Naive B cell (primary cell): Measurements from ENCODE around the gene PARVA. TPM values are rescaled to one million over a fixed set of nuclear protein-coding genes. Genes with fewer than 3 reads are reported as not detected.

Experiments
- ATAC-seq, 2 donors: fragments of 150-1000 bp; cut with Tn5 transposase; 2 replicates each; pipeline ENCODE4 v1.10.0; 2021; ENCODE audit warnings: low read depth in 2 of 2, mild to moderate bottlenecking in 2 of 2, moderate library complexity in 2 of 2
- DNase-seq: peaks from one replicate; pipeline ENCODE4 v3.0.0; 2022
- H3K27ac Mint-ChIP-seq, 6 donors: one replicate each; pipeline ENCODE4 v1.8.0; 2020 to 2022; ENCODE audit warnings: mild to moderate bottlenecking in 6 of 6, mixed read lengths in 6 of 6, moderate library complexity in 5 of 6, inconsistent platforms in 2 of 6
- H3K27me3 Mint-ChIP-seq, 3 donors: one replicate each; pipeline ENCODE4 v1.8.0; 2021 to 2022; ENCODE audit warnings: mixed read lengths in 3 of 3, mild to moderate bottlenecking in 1 of 3
- H3K36me3 Mint-ChIP-seq, 2 donors: one replicate each; pipeline ENCODE4 v1.8.0; 2020 to 2022; ENCODE audit warnings: mixed read lengths in 2 of 2, inconsistent platforms in 1 of 2, mild to moderate bottlenecking in 1 of 2
- H3K4me1 Mint-ChIP-seq, 3 donors: one replicate each; pipeline ENCODE4 v1.8.0; 2020 to 2022; ENCODE audit warnings: mixed read lengths in 3 of 3, inconsistent platforms in 1 of 3, mild to moderate bottlenecking in 1 of 3, moderate library complexity in 1 of 3
- H3K4me3 Mint-ChIP-seq, 8 donors: one replicate each; pipeline ENCODE4 v1.8.0; 2020 to 2022; ENCODE audit warnings: mild to moderate bottlenecking in 8 of 8, mixed read lengths in 8 of 8, moderate library complexity in 8 of 8, inconsistent platforms in 2 of 8
- H3K9me3 Mint-ChIP-seq, 7 donors: one replicate each; pipeline ENCODE4 v1.8.0; 2020 to 2022; ENCODE audit warnings: mixed read lengths in 7 of 7, mild to moderate bottlenecking in 5 of 7, inconsistent platforms in 2 of 7, moderate library complexity in 1 of 7
- polyA plus RNA-seq, 6 donors: library from polyadenylated mRNA; unstranded; fragments of 300-500 nt; fragmentation: Illumina TruSeq; gene quantifications; one replicate each; pipeline ENCODE4 v1.2.3, GENCODE V29; 2021; ENCODE audit warnings: low read depth in 6 of 6

The PARVA gene
- polyA plus RNA-seq, 6 donors from 2014 or later, result not detected

DNA sequence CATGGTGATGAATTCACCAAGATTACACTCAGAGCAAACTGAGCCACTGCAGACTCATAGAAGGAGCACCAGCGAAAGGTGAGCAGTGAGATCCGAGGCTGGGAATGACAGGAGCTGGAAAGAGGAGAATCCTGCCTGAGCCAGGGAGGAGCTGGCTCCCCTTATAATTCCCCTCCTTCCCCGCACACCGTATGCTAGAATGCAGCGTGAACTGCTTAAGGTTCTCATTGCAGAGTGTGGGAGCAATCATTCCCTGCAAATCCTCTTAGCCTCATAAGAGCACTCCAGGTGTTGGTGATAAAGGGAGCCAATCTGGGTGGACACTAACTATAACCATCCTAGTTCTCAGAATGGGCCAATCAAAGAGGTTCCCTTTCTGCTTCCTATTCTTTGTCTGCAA, 169.3 kb downstream of the PARVA start:
- H3K27me3 Mint-ChIP-seq, result peaks cover 3 to 10% (median 7%) of the 10 kb centered on the region in 3 donors
- peaks cover 0 to 3% (median 0%) of the 10 kb centered on the region in 7 donors for H3K9me3 Mint-ChIP-seq
- H3K36me3 Mint-ChIP-seq, result no peaks in the 10 kb centered on the region
- DNase-seq (no peak), ATAC-seq (no peak)
- H3K4me3 Mint-ChIP-seq, result no peak overlapping the region
- H3K27ac Mint-ChIP-seq, result no peak overlapping the region
- H3K4me1 Mint-ChIP-seq, result no peaks in the 10 kb centered on the region

DNA sequence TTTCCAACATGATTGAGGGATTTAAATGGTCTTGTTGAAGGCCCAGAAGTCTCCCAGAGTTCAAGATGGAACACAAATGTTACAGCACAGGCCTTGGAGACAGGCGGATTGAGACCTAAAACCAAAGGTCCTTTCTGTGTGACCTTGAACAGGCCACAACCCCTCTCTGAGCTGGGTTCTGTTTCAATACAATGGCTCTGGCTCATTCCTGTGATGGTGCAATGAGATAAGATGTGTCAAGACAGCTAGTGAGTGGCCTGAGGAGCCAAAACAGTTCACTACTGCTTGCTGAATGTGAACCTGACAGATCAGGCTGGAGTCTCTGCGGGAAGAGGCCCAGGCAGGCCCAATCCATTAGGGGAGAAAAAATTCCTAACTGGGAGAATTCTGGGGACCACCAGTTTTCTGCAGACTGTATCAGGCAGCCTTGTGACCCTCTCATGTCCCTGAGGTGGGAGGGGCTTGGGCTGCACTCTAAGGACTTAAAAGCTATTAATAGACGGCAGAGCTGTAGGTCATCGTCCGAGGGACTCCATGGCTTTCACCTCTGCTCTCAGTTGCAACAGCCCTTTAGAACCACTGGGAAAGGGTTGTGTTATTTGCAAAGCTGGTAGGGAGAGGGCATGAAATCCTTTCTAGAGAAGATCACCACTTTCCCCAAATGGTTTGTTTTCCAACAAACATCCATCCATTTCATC, 170.7 kb downstream of the PARVA start:
- peaks cover 0 to 3% (median 0%) of the 10 kb centered on the region in 7 donors for H3K9me3 Mint-ChIP-seq
- H3K27ac Mint-ChIP-seq, result no peak overlapping the region
- no peaks in the 10 kb centered on the region for H3K36me3 Mint-ChIP-seq
- no peak for DNase-seq
- H3K27me3 Mint-ChIP-seq, result peaks cover 7 to 10% (median 9%) of the 10 kb centered on the region in 3 donors
- no peak for ATAC-seq
- H3K4me3 Mint-ChIP-seq, result no peak overlapping the region
- H3K4me1 Mint-ChIP-seq, result no peaks in the 10 kb centered on the region

DNA sequence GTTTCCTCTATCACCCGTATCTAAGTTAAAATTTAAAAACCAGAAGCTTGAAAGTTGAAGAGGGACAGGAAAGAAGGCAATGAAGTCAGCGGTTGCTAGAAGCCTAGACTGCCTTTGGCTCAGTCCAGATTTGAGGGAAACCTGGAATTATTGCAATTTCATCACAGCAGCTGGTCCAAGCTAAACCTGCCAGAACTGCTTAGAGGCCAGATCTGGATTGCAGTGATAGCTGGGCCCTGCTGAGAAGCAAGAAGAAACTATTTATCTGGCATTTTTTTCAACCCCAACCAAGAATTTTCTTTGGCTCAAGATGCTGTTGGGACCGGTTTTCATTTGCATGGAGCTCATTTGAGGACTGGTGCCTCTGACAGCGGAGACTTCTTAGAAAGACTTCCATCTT, 175.3 kb downstream of the PARVA start:
- Mint-ChIP-seq H3K36me3 (no peaks in the 10 kb centered on the region), H3K27me3 (peaks cover 0 to 10% (median 7%) of the 10 kb centered on the region in 3 donors), H3K9me3 (peaks cover 0 to 20% (median 7%) of the 10 kb centered on the region in 7 donors), H3K27ac (no peak overlapping the region), H3K4me1 (no peaks in the 10 kb centered on the region), H3K4me3 (no peak overlapping the region)
- DNase-seq (no peak), ATAC-seq (no peak)

DNA sequence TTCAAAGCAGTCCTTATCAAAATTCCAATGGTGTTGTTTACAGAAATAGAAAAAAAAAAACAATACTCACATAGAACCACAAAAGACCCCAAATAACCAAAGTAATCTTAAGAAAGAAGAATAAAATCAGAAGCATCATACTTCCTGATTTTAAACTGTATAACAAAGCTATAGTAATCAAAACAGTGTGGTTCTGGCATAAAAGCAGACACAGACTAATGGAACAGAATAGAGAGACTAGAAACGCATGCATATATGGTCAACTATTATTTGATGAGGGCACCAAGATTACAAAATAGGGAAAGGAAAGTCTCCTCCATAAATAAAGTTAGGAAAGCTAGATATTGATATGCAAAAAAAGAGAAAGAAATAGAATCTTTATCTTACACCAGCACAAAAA, 176.8 kb downstream of the PARVA start:
- no peak overlapping the region for H3K27ac Mint-ChIP-seq
- no peak for DNase-seq
- H3K4me1 Mint-ChIP-seq, result no peaks in the 10 kb centered on the region
- no peak for ATAC-seq
- peaks cover 0 to 20% (median 7%) of the 10 kb centered on the region in 7 donors for H3K9me3 Mint-ChIP-seq
- H3K27me3 Mint-ChIP-seq, result peaks cover 0 to 10% (median 7%) of the 10 kb centered on the region in 3 donors
- no peaks in the 10 kb centered on the region for H3K36me3 Mint-ChIP-seq
- H3K4me3 Mint-ChIP-seq, result no peak overlapping the region

DNA sequence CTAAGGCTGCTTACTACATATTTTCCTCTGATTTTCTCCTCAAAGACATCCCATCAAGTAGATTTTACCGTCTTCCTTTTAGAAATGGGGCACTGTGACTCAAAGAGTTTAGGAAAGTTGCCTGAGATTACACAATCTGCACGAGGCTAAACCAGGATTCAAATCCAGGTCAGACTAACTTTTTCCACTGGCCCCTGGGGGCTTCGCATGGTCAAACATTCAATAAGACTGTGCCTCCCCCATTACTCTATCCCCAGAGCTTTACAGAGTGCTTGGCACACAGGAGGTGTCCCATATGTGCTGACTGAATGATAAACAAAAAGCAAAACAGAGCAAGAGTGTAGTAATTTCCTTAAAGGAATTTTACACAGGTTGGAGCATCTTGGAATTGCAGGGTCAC, 178.8 kb downstream of the PARVA start:
- no peak overlapping the region for H3K27ac Mint-ChIP-seq

DNA sequence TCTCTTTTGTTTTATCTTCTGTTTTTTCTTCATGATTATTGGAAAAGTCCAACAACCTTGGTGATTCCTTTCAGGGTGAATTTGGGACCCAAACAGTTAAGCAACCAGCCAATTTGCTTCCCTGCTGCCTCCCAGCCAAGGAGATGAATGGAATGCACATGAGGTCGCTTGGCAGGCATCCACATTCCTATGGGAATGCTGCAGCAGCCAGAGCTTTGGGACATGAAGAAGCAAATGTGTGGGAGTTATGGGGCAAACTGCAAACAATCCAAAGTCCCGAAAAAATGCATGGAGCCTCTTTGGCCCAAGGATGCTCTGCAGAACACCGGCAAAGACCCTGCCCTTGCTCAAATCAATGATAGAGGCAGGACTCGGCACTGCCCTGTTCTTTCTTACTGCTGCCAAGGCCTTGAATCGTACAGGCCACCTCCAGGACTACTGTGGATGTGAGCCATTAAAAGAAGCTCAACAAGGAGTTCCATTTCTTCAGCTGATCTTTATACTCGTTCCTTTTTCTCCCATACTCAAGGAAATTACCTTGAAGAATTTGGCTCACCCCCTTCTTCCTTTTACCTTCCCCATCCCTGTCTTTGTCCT, 179.5 kb downstream of the PARVA start:
- peaks cover 0 to 10% (median 7%) of the 10 kb centered on the region in 3 donors for H3K27me3 Mint-ChIP-seq
- no peak overlapping the region for H3K4me3 Mint-ChIP-seq
- no peaks in the 10 kb centered on the region for H3K4me1 Mint-ChIP-seq
- DNase-seq (no peak), ATAC-seq (no peak)
- no peaks in the 10 kb centered on the region for H3K36me3 Mint-ChIP-seq
- no peak overlapping the region for H3K27ac Mint-ChIP-seq
- peaks cover 0 to 20% (median 7%) of the 10 kb centered on the region in 7 donors for H3K9me3 Mint-ChIP-seq

More for the DNA sequence above, 178.8 kb downstream of the PARVA start:
- no peak overlapping the region for H3K4me3 Mint-ChIP-seq
- ATAC-seq (no peak), DNase-seq (no peak)
- peaks cover 0 to 10% (median 7%) of the 10 kb centered on the region in 3 donors for H3K27me3 Mint-ChIP-seq
- H3K9me3 Mint-ChIP-seq, result peaks cover 0 to 20% (median 7%) of the 10 kb centered on the region in 7 donors
- no peaks in the 10 kb centered on the region for H3K4me1 Mint-ChIP-seq
- H3K36me3 Mint-ChIP-seq, result no peaks in the 10 kb centered on the region

DNA sequence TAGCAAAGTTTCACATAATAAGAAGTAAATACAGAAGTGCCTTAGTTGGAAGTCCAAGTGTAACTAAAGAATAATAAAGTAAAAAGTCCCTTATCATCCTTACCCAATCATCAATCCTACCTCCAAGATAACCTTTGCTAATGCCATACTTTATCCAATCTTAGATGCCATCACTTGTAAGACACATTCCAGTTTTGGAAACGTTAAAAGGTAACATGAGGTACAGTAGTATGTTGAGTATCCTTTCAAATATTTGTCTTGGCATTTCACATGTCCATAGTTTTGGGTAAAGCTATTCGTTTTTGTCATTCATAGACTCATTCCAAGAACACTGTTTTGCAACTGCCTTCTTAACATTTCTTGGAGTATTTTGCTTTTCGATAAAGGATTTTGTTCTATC, 181.6 kb downstream of the PARVA start:
- no peak for DNase-seq
- H3K4me3 Mint-ChIP-seq, result no peak overlapping the region
- ATAC-seq, result no peak
- peaks cover 0 to 13% (median 7%) of the 10 kb centered on the region in 7 donors for H3K9me3 Mint-ChIP-seq
- no peak overlapping the region for H3K27ac Mint-ChIP-seq
- H3K27me3 Mint-ChIP-seq, result peaks cover 0 to 7% (median 5%) of the 10 kb centered on the region in 3 donors
- no peaks in the 10 kb centered on the region for H3K4me1 Mint-ChIP-seq
- no peaks in the 10 kb centered on the region for H3K36me3 Mint-ChIP-seq

DNA sequence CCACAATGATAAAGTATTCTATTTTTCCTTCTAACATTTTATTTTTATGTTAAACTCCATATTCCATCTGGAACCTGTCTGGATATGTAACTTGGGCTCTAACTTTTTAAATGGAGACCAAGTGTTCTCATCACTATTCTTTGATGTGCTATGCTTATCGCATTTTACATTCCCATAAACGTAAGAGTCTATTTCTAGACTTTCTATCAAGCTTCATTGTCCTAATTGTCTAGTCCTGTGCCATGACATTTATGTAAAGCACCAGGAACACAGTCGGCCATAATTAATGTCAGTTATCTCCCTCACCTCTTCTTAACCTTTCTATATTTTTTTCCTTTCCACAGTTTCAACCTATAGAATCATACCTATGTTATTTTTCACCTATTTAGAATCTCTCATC, 183.0 kb downstream of the PARVA start:
- H3K36me3 Mint-ChIP-seq, result no peaks in the 10 kb centered on the region

DNA sequence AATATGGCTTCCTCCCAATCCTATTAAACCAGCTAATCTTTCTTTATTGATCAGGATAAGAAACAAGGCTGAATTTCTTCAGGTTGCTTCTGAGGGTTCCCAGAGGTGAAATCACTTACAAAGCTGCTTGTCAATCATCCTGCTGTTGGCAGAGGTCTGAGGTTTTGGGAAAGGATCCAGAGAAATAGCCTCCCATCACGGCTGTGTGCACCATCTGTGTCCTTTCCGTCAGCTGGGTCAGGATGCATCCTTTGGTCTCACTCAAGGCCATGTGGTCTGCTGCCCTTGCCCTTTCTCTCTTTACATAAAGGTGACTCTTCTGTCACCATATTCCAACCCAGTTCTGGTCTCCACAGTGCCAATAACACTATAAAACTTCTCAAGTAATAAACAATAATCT, 183.5 kb downstream of the PARVA start:
- Mint-ChIP-seq H3K4me1 (no peaks in the 10 kb centered on the region), H3K27me3 (peaks cover 0 to under 1% (median under 1%) of the 10 kb centered on the region in 3 donors), H3K36me3 (no peaks in the 10 kb centered on the region), H3K4me3 (no peak overlapping the region), H3K27ac (no peak overlapping the region), H3K9me3 (peaks cover 0 to 4% (median 0%) of the 10 kb centered on the region in 7 donors)
- DNase-seq (no peak), ATAC-seq (no peak)

More for the DNA sequence above, 183.0 kb downstream of the PARVA start:
- ATAC-seq (no peak), DNase-seq (no peak)
- H3K4me3 Mint-ChIP-seq, result no peak overlapping the region
- H3K27me3 Mint-ChIP-seq, result peaks cover 0 to 5% (median 0%) of the 10 kb centered on the region in 3 donors
- H3K27ac Mint-ChIP-seq, result no peak overlapping the region
- no peaks in the 10 kb centered on the region for H3K4me1 Mint-ChIP-seq
- peaks cover 0 to 4% (median 0%) of the 10 kb centered on the region in 7 donors for H3K9me3 Mint-ChIP-seq

DNA sequence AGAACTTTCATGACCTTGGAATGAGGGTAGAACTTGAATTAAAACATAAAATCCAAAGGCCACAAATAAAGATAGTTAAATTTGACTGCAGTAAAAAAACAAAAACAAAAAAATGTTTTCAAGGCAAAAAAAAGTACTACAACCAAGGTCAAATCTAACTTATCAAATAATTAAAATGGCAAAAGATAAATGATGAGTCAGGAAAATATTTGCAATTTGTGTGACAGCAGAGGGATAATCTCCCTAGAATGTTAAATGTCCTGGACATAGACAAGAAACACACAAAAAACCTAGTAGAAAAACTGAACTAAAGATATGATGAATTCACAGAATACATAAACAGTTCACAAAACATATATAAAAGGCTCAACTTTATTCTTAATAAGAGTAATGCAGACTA, 186.6 kb downstream of the PARVA start:
- peaks cover 0 to 11% (median 0%) of the 10 kb centered on the region in 7 donors for H3K9me3 Mint-ChIP-seq
- H3K4me3 Mint-ChIP-seq, result no peak overlapping the region
- DNase-seq (no peak), ATAC-seq (no peak)
- no peaks in the 10 kb centered on the region for H3K36me3 Mint-ChIP-seq
- no peaks in the 10 kb centered on the region for H3K4me1 Mint-ChIP-seq
- peaks cover 0 to 8% (median 6%) of the 10 kb centered on the region in 3 donors for H3K27me3 Mint-ChIP-seq
- H3K27ac Mint-ChIP-seq, result no peak overlapping the region

DNA sequence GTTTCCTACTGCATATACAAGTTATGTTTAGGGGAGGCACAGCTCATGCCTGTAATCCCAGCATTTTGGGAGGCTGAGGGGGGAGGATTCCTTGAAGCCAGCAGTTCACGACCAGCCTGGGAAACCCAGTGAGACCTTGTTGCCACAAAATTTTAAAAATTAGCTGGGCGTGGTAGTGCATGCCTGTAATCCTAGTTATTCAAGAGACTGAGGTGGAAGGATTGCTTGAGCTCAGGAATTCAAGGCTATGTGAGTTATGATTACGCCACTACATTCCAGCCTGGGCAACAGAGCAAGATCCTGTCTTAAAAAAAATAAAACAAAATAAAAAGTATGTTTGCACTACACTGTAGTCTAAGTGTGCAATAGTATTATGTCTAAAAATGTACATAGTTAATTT, 188.0 kb downstream of the PARVA start:
- ATAC-seq, result no peak
- no peak for DNase-seq
- H3K9me3 Mint-ChIP-seq, result peaks cover 0 to 11% (median 0%) of the 10 kb centered on the region in 7 donors
- no peak overlapping the region for H3K4me3 Mint-ChIP-seq
- peaks cover 0 to 8% (median 6%) of the 10 kb centered on the region in 3 donors for H3K27me3 Mint-ChIP-seq
- H3K4me1 Mint-ChIP-seq, result no peaks in the 10 kb centered on the region
- no peaks in the 10 kb centered on the region for H3K36me3 Mint-ChIP-seq
- no peak overlapping the region for H3K27ac Mint-ChIP-seq

DNA sequence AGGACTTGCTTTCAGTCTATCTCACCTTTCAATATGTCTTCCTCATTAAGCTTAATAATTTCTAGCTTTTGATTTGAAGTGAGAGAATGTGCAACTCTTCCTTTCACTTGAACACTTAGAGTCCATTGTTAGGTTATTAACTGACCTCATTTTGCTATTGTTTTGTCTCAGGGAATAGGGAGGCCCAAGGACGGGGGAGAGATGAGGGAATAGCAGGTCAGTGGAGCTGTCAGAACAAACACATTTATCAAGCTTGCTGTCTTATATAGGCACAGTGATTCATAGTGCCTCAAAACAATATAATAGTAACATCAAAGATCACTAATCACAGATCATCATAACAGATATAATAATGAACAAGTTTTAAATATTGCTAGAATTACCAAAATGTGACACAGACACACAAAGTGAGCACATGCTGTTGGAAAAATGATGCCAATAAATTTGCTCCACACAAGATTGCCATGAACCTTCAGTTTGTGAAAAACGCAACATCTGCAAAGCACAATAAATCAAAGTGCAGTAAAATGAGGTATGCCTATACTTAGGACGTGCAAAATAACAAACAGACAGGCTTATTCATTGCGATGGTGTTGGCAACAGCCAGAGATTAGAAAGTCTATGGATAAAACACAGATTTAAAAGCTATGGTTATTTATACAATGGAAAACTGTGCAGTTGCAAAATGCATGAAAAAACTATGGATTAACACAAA, 190.5 kb downstream of the PARVA start:
- peaks cover 0 to 11% (median 0%) of the 10 kb centered on the region in 7 donors for H3K9me3 Mint-ChIP-seq
- H3K4me1 Mint-ChIP-seq, result no peaks in the 10 kb centered on the region
- ATAC-seq (no peak), DNase-seq (no peak)
- H3K36me3 Mint-ChIP-seq, result no peaks in the 10 kb centered on the region
- no peak overlapping the region for H3K4me3 Mint-ChIP-seq
- no peak overlapping the region for H3K27ac Mint-ChIP-seq
- peaks cover 4 to 11% (median 8%) of the 10 kb centered on the region in 3 donors for H3K27me3 Mint-ChIP-seq

DNA sequence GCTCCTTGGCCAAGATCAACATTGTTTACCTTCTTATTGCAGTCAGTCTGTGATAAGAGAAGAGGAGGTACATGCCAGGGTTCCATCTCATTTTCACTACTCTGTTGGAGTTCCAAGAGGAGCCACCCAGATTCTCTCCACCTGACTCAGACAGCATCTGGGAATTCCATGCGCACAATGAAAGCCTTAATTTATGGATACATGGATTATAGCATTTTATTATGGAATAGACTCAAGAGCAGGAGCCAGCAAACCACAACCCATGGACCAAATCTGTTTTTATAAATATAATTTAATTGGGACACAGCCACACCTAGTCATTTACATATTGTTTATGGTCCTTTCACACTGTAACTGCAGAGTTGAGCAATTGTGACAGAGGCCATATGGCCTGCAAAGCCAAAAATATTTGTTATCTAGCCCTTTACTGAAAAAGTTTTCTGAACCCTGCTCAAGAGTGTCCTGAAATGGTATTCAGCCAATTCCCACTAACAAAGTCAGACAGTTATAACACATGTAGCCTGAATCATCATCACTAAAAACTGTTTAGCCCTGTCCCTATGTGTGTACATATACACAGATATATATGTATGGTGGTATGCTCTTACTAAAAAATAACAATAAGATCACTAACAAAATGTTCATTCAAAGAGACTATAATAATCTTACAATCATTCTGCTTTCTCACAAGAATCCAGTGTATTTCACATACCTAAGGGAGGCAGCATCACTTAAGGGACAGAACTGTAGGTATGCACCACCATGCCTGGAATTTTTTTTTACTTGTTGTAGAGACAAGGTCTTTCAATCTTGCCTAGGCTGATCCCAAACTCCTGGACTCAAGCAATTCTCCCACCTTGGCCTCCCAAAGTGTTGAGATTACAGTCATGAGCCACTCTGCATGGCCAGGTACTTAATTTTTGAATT, 192.4 kb downstream of the PARVA start:
- Mint-ChIP-seq H3K27ac (no peak overlapping the region), H3K4me3 (no peak overlapping the region), H3K4me1 (no peaks in the 10 kb centered on the region), H3K36me3 (no peaks in the 10 kb centered on the region), H3K27me3 (peaks cover 7 to 11% (median 8%) of the 10 kb centered on the region in 3 donors), H3K9me3 (peaks cover 0 to 11% (median 2%) of the 10 kb centered on the region in 7 donors)
- ATAC-seq (no peak), DNase-seq (no peak)
